HL-60 (cell line): Measurements from ENCODE around the gene THY1.

Source experiments
- GABPA ChIP-seq: IDR thresholded peaks from 2 replicates; pipeline ENCODE4 v1.6.1; 2012; ENCODE audit warnings: low read depth
- TF ChIP-seq, protein P1 (sequence below): IDR thresholded peaks from one replicate; pipeline ENCODE4 v1.5.1; 2011; ENCODE audit warnings: low read length, control low read depth, inconsistent platforms; ENCODE audit not compliant: insufficient read depth

DNA sequence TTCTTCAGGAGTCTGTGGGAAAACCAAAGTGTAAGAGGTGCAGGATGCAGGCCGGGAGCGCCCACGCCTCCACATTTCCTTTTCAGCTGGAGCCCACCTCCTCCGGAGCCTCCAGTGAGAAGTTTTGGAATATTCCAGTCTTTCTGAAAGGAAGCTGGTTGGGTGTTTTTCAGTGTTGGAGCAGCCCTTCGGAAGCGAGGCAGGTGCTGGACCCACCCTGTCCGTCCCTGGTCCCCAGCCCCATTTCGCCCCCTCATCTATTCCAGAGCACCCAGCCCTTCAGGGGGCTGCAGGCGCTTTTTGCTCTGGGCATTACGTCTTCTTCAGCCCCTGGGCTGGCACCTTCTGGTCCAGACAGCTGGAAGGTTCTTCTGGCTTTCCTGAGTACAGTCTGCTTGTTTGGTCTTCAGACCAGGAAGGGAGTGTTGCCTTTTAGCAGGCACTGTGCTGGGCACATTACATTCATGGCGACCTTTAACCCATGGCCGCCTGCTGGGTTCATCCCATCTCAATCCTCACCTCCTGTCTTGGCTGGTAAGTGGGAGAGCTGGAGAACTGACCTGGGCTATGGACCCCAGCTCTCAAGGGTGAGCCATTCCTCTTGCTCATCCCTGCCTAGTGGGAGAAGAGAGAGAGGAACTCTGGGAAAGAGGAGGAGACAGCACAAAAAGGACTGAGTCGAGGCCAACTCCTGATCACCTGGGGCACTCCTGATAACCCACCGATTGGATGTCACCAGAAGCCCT lies 710 bp upstream of the THY1 start:
- TF ChIP-seq GABPA: no peak
- TF ChIP-seq, protein P1, sequence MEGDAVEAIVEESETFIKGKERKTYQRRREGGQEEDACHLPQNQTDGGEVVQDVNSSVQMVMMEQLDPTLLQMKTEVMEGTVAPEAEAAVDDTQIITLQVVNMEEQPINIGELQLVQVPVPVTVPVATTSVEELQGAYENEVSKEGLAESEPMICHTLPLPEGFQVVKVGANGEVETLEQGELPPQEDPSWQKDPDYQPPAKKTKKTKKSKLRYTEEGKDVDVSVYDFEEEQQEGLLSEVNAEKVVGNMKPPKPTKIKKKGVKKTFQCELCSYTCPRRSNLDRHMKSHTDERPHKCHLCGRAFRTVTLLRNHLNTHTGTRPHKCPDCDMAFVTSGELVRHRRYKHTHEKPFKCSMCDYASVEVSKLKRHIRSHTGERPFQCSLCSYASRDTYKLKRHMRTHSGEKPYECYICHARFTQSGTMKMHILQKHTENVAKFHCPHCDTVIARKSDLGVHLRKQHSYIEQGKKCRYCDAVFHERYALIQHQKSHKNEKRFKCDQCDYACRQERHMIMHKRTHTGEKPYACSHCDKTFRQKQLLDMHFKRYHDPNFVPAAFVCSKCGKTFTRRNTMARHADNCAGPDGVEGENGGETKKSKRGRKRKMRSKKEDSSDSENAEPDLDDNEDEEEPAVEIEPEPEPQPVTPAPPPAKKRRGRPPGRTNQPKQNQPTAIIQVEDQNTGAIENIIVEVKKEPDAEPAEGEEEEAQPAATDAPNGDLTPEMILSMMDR: no peak
